Omental fat pad (tissue), 4 donors: ENCODE data around the gene BPHL. TPM values are rescaled to one million over a fixed set of nuclear protein-coding genes. Genes with fewer than 3 reads are reported as not detected.

Source experiments
- ATAC-seq: fragments of 150-250 bp; one replicate; pipeline ENCODE4 v1.9.1; 2016; ENCODE audit warnings: mild to moderate bottlenecking, moderate library complexity; ENCODE audit not compliant: low FRiP score
- DNase-seq: peaks from one replicate; pipeline ENCODE4 v3.0.0-alpha.2; 2019; ENCODE audit warnings: low spot score
- total RNA-seq, 4 donors: library from RNA; depleted of rRNA; stranded (reverse); fragments of >200 nt; gene quantifications; one replicate each; pipeline ENCODE4 v1.1.0, GENCODE V29; 2016
- TF ChIP-seq, protein P1 (sequence below), 3 donors: fragments of 450-650 bp; IDR thresholded peaks; one replicate each; pipeline ENCODE4 v1.5.1; 2016 to 2017; ENCODE audit warnings: antibody characterized with exemption in 3 of 3, mild to moderate bottlenecking in 3 of 3, moderate library complexity in 2 of 3

BPHL gene
- total RNA-seq, 4 donors from 2014 or later, result 13.5 to 41.5 (median 20.9) TPM

DNA sequence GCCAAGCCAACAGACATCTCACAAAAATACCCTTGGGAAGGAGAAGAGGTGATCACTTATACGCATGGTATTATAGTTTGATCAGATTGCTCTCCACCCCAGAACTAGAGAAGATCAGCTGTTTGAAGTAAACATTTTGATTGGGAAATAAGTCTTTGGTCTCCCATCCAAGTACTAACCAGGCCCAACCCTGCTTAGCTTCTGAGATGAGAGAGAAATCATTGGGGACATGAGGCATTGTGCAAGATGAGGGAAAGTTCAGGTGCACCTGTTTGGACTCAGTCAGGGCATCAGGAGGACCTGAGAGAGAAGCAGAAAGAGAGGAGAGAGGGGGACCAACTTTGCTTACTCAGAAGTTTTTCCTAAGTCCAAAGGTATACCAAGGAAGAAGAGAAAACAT, 38.8 kb upstream of the BPHL start:
- ATAC-seq, result no peak
- TF ChIP-seq, protein P1, sequence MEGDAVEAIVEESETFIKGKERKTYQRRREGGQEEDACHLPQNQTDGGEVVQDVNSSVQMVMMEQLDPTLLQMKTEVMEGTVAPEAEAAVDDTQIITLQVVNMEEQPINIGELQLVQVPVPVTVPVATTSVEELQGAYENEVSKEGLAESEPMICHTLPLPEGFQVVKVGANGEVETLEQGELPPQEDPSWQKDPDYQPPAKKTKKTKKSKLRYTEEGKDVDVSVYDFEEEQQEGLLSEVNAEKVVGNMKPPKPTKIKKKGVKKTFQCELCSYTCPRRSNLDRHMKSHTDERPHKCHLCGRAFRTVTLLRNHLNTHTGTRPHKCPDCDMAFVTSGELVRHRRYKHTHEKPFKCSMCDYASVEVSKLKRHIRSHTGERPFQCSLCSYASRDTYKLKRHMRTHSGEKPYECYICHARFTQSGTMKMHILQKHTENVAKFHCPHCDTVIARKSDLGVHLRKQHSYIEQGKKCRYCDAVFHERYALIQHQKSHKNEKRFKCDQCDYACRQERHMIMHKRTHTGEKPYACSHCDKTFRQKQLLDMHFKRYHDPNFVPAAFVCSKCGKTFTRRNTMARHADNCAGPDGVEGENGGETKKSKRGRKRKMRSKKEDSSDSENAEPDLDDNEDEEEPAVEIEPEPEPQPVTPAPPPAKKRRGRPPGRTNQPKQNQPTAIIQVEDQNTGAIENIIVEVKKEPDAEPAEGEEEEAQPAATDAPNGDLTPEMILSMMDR (IDR thresholded peaks at IDR 0.05), result no peak
- no peak for DNase-seq

DNA sequence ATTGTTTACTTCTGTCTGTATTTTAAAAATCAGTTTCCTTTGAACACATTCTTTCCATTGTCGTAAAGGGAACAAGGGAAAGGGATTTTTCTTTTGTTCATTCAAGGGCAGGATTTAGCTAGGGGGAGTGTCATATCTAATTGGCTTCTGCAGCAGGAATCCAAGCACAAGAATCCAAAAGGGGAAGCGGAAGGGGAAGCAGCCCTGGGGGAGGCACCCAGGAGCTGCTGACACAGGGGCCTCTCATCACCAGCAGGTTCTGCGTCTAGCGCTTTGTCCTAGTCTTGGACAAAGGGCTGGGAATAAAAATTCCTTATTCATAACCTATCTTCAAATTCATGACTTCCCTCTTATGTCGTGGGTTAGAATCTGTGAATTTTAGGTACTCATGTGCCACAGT, 36.6 kb upstream of the BPHL start:
- TF ChIP-seq, protein P1 (IDR thresholded peaks at IDR 0.05), result no peak
- ATAC-seq (no peak), DNase-seq (no peak)

DNA sequence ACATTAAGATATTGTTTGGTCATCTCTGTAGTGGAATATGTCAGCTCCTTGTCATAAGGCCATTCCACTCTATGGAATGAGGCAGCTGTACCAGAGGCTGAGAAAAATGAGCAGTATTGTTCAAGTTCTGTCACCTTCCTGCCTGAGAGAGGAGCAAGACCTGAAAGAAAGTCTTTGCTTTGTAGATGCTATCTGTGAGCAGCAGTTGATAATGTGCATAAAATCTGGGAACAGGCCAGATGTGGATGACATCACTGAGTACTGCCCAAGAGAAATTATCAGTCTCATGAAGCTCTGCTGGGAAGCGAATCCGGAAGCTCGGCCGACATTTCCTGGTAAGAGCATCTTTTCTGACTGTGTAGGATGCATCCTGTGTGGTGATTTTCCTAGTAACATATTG, 33.4 kb upstream of the BPHL start:
- TF ChIP-seq, protein P1 (IDR thresholded peaks at IDR 0.05), result no peak
- ATAC-seq (no peak), DNase-seq (no peak)

DNA sequence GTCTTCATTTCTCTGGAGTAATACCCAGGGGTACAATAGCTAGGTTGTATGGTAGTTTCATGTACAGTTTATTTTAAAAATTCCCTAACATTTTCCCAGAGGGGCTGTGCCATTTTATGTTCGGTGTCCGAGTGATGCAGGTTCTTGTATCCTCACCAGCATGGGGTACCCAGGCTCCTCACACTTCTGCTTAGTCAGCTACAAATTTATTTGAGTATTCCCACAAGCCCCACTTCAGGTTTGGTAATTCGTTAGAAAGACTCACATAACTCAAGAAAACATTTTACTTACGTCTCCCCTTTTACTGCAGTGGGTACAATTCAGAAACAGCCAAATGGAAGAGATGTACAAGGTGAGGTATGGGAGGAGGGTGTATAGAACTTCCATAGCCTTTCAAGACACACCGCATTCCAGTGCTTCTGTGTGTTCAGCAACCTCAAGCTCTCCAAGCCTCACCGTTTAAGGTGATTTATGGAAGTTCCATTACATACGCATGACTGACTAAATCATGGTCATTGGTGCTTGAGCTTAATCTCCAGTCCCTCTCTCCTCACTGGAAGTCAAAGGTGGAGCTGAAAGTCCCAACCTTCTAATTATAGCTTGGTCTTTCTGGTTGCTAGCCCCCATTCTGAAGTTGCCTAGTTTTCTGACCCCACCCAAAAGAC, 32.1 kb upstream of the BPHL start:
- no peak for DNase-seq
- TF ChIP-seq, protein P1 (IDR thresholded peaks at IDR 0.05), result no peak
- no peak for ATAC-seq

DNA sequence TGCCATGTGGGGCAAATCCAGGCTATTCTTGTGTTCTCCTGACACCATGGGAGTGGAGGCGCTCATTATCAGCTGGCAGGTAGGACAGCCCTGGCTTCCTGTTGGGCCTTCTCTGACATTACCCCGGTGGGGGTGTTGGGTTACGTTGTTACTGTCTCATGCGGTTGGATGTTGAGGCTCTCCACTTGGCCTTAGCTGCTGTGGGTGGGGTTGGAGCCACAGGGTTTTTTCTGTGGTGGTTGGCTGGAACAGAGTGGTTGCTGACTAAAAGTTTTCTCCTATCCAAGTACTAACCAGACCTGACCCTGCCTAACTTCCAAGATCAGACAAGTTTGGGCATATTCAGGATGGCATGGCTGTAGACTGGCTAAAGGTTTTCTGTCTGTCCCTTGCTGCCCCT, 30.1 kb upstream of the BPHL start:
- ATAC-seq (no peak), DNase-seq (no peak)

DNA sequence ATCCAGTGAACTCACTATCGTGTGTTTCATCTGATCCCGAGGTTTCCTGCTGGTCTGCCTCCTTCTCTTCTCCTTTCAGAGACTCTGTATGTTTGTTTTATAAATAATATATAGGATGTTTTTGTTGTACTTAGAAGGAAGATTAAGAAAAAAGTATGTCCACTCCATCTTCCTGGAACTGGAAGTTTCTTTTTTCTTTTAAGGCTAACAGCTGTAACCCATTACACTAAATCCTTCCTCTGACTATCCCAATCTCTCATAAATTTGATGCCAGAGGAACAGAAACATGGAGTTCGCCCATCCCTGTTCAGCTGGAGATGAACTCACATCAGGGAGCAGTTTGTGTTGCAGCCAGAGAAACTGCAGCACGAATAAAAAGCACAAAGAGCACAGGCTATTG, 29.5 kb upstream of the BPHL start:
- DNase-seq, result no peak
- no peak for ATAC-seq
- TF ChIP-seq, protein P1 (IDR thresholded peaks at IDR 0.05), result no peak

More for the DNA sequence above, 30.1 kb upstream of the BPHL start:
- TF ChIP-seq, protein P1 (IDR thresholded peaks at IDR 0.05), result no peak

DNA sequence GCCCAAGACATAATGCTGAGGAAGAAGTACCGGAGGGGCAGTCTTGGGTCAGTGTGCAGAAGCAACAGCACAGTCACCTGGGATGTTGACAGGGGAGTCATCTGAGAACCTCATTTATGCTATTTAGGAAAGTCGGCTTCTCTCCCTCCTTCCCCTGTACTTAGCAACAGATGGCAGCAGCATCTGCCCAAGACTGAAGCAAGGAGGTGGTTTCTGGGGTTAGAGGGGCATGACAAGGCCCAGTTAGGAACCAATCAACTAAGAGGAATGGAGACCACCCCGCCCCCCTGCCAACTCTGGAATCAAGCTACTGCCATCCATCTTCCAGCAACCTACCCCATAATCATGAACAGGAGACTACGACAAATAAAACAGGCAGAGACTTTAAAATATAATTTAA, 28.5 kb upstream of the BPHL start:
- DNase-seq, result no peak
- no peak for ATAC-seq
- TF ChIP-seq, protein P1 (IDR thresholded peaks at IDR 0.05), result no peak
